GM21367 (cell line): ENCODE measurements around the gene TAOK2.
"Not testable (repeated sequence)": the region's sequence is repeated elsewhere in the genome, so short reads cannot be mapped to it uniquely, and the experiment has no call there.

Experiments used
- ATAC-seq: cut with Tn5 transposase; IDR thresholded peaks from one replicate; pipeline ENCODE4 v1.9.1; 2021; ENCODE audit not compliant: unreplicated experiment

TAOK2 gene

GRCh38 chr16:30002614-30003346 lies 29.1 kb downstream of the TAOK2 start:
- no peak for ATAC-seq

GRCh38 chr16:30003670-30004423 lies 30.2 kb downstream of the TAOK2 start:
- no peak for ATAC-seq

GRCh38 chr16:30004424-30004776 lies 30.7 kb downstream of the TAOK2 start:
- no peak for ATAC-seq

GRCh38 chr16:30004811-30005242 lies 31.2 kb downstream of the TAOK2 start:
- ATAC-seq: no peak

GRCh38 chr16:30005341-30006094 lies 31.9 kb downstream of the TAOK2 start:
- ATAC-seq: no peak

GRCh38 chr16:30006095-30006473 lies 32.4 kb downstream of the TAOK2 start:
- ATAC-seq: no peak

- no peak for ATAC-seq
Observed at GRCh38 chr16:30006659-30007377, 33.1 kb downstream of the TAOK2 start.

- ATAC-seq: no peak
Observed at GRCh38 chr16:30007378-30007895, 33.8 kb downstream of the TAOK2 start.

GRCh38 chr16:30009085-30009862 lies 35.6 kb downstream of the TAOK2 start:
- ATAC-seq: no peak

GRCh38 chr16:30009990-30010843 lies 36.5 kb downstream of the TAOK2 start:
- ATAC-seq: no peak

- no peak for ATAC-seq
Observed at GRCh38 chr16:30010844-30011713, 37.4 kb downstream of the TAOK2 start, which contains the start of gene DOC2A. Gene DOC2A (minus strand): TSS chr16:30011027. CDS start chr16:30010222, 805 bp downstream.

GRCh38 chr16:30011714-30012504 lies 38.2 kb downstream of the TAOK2 start:
- ATAC-seq: no peak

GRCh38 chr16:30012598-30012997 lies 38.9 kb downstream of the TAOK2 start:
- not testable (repeated sequence) for ATAC-seq

- not testable (repeated sequence) for ATAC-seq
Observed at GRCh38 chr16:30015450-30015849, 41.8 kb downstream of the TAOK2 start.

- ATAC-seq: no peak
Observed at GRCh38 chr16:30016555-30017276, 43.0 kb downstream of the TAOK2 start.

GRCh38 chr16:30017277-30017656 lies 43.6 kb downstream of the TAOK2 start:
- ATAC-seq: no peak

GRCh38 chr16:30017937-30018336 lies 44.3 kb downstream of the TAOK2 start:
- not testable (repeated sequence) for ATAC-seq
